Endothelial cell of hepatic sinusoid (primary cell): Measurements from ENCODE around the gene NDUFAF8.

Experiments
- in situ Hi-C: cut with HindIII; loops from 2 replicates; pipeline ENCODE4 v1.10.0; 2017; ENCODE audit warnings: low sequenced_read_pairs

The NDUFAF8 gene, protein sequence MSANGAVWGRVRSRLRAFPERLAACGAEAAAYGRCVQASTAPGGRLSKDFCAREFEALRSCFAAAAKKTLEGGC

DNA sequence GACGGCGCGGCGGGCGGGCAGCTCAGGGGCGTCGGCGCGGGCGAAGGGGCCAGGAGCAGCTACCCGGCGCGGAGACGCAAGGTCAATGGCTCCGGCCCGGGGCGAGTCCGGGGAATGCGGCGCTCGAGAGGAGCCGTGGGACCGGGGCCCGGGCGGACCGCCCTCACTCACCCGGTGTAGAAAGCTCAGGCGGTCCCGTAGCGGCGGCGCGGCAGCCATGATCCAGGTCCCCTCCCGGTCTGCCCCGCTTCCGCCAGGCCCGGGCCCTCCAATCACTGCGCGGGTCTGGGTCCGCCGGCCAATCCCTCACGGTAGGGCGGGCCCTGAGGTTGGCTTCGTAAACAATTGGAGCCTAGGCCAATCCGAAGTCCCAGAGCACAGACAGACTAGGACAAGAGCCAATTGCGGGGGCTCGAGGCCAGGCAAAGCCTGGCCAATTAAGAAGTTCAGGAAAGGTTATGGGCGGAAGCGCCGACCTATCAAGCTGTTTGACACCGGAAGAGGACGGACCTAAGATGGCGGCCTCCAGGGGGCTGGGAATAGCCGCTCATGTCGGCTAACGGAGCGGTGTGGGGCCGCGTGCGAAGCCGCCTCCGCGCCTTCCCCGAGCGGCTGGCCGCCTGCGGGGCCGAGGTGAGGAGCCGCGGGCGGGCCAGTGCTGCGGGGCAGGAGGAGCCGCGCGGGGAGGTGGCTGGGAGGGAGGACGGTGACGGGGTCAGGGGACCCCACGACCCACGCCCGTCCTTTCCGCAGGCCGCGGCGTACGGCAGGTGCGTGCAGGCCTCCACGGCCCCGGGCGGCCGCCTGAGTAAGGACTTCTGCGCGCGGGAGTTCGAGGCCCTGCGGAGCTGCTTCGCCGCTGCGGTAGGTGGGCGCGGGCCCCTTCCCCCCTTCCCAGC, at the start of gene NDUFAF8, which contains the start of gene TEPSIN:
NDUFAF8 (plus strand) TSS at position 504 of the 899 bp plus-strand sequence; CDS start at position 550, 46 bp downstream.
TEPSIN (minus strand) TSS at position 241 of the 899 bp plus-strand sequence; CDS start at position 219, 22 bp downstream.
- in situ Hi-C loops = no loop called here

DNA sequence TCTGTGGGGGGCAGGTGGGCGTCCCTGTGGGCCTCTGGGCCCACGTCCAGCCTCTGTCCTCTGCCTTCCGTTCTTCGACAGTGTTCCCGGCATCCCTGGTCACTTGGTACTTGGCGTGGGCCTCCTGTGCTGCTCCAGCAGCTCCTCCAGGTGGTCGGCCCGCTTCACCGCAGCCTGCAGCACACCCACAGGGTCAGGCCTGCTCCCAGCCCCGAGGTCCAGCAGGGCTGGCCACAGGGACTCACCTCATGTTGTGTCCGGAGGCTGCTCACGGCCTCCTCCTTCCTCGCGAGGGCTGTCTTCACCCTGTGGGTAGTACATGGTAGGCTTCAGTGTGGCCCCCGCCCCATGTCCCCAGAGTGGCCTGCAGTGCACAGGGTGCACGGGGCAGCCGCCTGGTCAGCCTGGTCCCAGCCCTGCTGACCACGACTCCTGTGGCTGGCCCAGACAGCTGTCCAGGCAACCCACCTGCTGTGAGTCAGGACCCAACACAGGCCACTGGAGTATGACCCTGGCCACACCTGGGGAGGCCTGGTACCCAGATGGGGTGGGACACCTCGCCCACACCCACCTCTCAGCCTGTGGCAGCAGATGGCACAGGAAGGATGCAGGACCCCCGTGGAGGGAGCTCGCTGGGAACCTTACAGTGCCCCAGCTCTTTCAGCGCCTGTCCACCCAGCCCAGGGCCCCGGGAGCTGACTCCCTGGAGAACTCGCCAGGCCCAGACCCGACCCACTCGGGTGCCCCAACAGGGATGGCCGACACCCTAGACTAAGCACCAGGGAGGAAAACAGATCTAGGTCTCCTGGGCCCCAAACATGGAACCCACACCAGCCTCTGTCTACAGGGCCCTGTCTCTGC, 49.2 kb upstream of the NDUFAF8 start:
- in situ Hi-C loops = loop anchor here (5.0 kb wide), 1 partner anchor 48 kb away; no protein-coding TSS in a partner anchor

DNA sequence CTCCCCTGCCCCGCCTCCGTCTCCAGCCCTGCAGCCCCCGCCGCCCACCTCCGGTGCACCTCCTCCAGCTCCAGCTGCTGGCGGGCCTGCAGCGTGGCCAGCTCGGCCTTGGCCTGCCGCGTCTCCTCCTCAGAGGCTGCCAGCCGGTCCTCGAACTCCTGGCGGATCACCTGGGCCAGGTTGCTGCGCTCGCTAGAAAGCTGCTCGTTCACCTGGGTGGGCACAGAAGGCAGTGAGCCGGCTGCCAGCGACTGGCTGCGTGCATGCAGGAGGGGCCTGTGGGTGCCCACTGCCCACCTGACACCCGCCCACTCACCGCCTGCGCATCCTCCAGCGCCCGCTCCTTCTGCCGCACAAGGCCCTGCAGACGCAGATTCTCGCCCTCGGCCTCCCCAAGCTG, 48.5 kb upstream of the NDUFAF8 start:
- in situ Hi-C loops = no loop called here

DNA sequence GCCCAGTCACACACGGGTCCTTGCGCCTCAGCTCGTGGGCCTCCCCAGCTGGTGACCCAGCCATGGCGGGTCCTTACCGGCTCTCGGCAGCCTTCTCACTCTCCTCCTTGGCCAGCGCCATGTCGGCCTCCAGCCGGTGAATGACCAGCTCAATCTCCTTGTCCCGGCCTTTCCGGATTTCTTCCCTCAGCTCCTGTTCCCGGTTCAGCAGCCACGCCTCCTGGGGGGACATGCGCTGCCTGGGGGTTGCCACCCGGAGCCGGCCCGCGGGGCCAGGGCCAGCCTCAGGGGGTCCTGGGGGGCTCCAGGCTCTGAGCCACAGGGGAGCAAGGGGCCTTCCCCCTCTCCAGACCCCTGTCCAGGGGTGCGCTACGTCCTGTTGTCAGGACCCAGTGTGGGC, 48.0 kb upstream of the NDUFAF8 start:
- in situ Hi-C loops = no loop called here

DNA sequence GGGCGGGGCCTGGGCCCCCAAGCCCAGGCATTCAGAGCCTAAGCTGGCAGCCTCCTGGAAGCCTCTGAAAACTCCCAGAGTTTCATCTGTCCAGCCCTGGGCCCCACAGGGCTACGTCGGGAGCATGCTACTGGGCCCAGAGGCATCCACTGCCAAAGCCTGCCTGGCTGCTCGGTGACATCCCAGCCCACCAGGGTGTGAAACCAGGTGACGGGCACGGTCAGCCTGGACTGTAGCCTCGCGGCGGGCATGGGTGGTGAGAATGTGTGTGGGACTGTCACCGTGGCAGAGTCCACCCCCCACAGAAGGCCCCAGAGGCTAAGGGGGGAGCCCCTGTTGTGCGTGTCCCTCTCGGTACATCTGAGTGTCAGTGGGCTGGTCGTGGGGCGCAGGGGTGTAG, 47.5 kb upstream of the NDUFAF8 start:
- in situ Hi-C loops = no loop called here

DNA sequence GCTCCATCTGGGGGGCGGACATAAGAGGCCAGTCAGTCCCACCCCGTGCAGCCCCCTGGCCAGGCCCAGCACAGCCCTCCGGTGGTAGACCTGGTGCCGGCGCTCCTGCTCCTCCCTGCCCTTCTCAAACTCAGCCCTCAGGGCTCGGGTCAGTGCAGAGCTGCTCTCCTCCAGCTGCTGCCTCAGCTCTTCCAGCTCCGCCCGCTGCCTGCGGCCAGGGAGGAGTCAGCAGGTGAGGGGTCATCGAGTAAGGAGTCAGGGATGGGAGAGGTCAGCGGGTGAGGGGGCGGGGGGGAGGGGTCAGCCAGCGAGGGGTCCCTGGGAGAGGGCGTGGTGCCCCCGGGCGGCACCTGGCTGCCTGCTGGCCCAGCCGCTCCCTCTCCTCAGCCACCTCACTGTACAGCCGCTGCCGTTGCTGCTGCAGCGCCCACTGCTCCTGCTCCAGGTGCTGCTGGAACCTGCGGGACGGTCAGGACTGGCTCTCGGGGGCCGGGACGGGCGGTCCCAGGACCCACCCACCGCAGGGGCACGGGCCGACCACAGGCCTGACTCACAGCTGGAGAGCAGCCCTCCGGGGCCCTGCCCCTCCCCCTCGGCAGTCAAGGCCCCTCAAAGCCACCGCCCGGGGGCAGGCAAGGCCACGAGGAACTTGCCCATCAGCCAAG, 46.6 kb upstream of the NDUFAF8 start:
- in situ Hi-C loops = no loop called here

DNA sequence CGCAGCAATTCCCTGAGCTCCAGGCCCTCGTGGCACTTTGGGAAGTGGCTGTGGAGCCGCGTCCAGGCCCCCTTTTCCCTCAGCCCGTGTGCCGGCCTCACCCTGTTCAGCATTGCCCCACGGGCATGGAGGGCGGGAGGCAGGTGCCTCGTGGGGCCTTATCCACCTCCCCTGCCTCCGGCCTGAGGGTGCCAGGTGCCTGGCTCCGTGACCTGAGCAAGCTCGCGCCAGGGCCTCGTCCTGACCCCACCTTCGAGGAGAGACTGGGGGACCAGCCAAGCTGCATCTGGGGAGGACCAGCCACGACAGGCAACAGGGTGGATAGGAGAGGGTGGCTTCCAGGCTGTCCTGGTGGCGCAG, 46.1 kb upstream of the NDUFAF8 start:
- in situ Hi-C loops = no loop called here

DNA sequence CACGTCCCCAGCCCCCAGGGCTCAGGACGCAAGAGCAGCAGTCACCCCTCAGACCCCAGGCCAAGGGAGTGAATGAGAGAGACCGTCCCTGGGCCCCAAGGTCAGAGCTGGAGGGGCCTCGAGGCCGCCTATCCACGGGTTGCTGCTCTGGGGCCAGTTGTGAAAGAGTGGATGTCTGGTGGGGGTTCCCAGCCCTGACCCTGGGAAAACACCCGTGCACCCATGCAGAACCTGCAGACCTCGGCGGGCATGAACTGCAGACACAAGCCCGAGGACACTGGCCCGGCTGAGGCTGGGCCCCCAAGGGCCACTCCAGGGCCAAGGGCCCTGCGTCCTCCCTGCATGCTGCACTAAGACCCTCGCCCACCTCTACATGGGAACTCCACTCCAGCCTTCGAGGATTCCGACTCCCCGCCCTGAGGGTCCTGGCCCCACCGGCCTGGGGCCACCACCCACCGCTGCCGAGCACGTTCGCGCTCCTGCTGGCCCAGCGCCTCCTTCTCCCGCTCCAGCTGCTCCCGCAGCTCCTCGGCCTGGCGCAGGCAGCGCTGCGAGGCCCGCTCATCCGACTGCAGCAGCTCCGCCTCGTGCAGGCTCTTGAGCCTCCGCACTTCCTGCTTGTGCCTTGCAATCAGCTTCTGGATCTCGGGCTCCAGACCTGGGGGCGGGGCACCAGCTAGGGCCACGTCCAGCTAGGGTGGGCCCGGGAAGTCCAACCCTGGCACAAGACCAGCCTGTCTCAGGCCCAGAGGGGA, 45.5 kb upstream of the NDUFAF8 start:
- in situ Hi-C loops = no loop called here

DNA sequence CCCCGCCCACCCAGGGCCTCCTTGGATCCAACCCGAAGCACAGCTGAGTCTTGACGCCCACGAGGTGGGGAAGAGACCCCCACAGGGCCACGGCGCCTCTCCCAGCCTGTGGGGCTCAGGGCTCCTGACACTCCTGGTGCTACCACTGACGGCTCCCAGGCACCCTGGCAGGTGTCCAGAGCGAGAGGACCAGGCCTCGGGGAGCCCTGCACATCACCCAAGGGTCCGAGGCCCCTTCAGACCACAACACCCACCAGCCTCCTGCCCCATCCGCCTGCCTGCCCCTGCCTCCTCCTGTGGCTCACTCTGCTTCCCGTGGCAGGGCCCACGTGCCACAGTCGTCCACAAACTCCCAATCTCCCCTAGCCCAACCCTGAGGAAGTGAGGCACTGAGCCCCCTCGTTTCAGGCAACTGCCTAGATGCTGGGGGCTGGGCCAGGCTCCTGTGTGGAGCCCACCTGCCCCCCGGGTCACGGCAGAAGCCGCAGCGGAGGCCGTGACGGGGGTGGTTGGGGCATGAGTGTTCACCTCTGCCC, 44.8 kb upstream of the NDUFAF8 start:
- in situ Hi-C loops = no loop called here

DNA sequence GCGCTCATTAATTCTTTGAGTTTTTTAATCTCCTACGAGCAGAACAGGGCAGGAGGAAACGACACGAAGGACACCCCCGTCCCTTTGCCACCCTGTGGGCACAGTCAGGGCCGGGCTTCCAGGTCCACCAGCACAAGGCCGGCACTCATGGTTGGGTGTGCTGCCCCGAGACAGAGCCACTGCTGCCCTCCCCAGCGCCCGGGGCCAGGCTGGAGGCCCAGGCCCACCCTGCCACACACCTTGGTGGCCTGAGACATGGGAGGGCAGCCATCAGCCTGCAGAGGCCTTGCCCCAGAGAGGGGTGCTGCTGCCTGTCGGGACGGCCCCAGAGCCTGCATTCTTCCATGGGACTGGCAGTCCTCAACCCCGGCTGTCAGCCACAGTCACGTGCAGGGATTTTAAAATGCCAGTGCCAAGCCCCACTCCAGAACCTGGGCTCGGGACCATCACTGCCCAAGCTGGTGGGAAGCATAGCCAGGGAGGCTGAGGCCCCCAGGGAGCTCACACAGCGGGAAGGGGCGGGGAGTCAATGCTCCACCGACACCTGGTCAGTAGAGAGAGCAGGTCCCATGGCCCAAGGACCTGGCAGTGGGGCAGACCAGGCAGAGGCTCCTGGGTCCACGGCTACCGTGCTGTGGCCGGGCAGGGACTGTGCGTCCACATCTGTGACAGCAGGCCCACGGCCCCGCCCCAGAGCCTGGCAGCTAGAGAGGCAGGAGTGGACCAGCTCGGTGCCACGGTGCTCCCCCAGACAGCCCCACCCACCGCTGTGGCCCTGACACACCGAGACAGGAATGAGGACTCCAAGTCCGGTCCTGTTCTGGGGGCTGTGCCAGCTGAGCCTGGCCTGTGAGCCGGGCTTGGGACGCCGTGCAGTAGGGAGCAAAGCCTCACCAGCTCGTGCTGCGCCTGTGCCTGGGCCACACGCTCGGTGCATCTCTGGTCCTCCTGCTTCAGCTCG, 43.9 kb upstream of the NDUFAF8 start:
- in situ Hi-C loops = no loop called here

DNA sequence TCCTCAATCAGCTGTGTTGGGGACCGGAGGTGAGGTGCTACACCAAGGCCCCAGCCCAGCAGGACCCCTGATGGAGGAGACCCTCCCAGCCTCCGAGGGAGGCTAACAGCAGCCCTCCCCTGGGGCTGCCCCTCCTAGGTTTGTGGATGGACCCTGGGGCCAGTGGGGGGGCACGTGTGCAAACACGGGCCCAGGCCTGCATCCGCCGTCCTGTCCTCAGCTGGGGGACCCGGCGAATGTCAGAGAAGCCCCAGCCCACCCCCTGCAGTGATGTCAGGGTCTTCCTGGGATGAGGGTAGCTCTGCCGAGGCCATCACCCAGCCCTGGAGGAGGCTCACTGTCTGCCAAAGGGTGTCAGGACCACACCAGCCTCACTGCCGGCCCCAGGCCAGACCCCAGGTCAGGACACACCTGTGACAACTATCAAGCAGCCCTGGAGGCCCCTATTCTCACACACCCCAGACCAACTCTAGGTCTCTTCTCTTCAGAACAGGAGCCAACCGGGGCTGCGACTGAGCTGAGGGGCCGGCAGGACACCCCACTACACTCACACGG, 43.1 kb upstream of the NDUFAF8 start:
- in situ Hi-C loops = no loop called here

DNA sequence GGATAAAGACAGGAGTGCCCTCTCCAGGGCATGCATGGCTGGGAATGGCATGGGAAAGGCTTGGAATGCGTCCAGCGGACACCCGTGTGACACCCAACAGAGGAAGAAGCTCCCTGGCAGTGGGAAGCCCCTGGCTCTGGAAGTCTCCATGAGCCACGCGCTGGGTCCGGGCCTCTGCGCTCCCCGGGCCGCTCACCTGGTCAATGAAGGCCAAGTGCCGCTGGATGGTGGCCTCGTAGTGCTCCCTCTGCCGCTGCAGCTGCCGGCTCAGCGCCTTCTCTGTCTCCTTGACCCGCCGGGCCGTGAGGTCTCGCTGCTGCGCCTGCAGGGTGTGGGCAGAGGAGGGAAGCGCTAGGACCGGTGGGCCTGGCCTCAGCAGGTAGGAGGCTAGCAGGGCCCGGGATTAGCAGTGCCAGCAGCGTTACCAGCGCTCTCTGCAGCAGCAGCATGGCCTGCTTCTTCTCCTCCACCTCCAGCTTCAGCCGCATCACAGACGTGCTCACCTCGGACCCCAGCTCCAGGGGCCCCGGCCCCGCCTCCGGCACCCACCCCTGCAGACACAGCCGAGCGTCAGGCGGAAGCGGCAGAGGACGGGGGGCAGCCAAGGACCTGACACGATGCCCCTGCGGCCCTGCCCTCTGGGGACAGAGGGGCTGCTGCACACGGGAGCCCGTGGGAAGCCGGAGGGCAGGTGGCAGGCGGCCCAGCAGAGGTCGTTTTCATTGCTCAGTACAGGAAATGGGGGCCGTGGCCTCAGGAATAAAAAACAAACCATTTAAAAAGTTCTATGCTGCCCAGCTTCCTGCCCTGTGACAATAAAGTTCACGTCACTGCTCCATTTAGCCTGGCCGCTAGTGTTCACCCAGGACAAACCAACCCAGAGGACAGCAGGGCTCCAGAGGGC, 42.4 kb upstream of the NDUFAF8 start:
- in situ Hi-C loops = no loop called here

DNA sequence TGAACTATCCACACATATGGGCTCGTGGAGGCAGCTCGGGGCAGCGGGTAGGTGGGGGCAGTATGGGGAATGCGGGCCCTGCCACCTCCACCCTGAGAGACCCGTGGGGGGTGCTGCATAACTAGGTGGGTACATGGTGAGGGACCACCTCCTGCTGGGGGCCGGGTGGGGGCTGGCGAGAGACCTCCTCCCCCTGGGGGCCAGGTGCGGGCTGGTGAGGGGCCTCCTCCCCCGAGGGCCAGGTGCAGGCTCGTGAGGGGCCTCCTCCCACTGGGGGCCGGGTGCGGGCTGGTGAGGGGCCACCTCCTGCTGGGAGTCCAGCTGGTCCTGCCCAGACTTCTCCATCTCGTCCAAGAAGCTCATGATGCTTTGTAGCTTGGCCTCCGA, 41.7 kb upstream of the NDUFAF8 start:
- in situ Hi-C loops = no loop called here

DNA sequence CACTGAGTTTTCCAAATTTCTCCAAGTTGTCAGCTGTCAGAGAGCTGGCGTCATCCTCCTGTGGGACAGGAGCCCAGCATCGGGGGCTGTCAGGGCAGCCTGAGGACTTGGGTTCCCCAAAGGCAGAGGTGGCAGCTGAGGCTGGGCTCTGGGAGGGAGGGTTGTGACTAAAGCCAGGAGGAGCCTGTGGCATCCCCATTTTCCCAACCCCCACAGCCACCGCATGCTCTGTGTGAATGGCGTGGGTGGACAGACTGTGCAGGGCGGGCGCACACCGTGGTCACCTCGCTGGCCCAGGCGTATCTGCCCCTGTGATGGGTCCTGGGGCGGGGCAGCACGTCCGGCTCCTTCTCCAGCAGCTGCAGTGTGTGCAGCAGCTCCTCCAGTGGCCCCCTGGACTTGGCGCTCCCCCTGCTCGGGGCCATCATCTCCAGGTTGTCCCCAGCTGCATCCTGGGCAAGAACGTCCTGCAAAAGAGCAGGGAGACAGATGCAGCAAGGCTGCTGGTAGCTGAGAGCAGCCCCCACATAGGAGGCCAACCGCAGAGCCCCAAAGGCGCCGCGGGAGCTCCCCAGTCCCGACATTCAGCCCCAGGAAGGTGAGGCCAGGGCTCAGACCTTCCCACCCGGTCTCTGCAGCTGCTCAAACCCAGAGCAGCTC, 41.2 kb upstream of the NDUFAF8 start:
- in situ Hi-C loops = no loop called here

DNA sequence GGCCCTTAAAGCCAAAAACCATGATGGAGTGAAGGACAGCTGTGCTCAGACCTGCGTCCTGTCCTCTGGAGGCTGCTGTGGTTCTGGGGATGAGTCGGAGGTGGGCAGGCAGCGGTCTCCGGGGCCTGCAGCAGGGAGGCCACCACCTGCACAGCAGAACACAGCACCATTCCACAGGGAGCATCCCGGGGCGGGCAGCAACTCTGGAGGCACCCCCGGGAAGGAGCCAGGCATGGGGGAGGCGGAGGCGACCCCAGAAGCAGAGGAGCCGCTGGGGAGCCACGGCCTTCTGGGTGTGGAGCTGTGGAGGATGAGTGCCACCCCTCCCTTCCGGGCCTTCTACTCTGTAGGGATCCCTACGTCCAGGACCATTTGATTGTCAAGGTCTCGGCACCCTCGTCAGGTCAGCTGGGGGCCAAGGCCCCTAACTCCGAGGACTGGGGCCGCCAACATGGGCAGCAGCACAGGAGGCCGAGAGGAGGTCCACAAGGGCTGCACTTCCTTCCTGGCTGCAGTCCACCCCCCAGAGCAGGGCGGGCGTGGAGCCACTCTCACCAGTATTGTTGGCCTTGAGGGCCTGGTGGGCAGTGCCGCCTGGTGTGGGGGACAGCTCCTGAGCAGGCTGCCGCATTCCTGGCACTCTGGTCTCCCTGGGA, 40.2 kb upstream of the NDUFAF8 start:
- in situ Hi-C loops = no loop called here

DNA sequence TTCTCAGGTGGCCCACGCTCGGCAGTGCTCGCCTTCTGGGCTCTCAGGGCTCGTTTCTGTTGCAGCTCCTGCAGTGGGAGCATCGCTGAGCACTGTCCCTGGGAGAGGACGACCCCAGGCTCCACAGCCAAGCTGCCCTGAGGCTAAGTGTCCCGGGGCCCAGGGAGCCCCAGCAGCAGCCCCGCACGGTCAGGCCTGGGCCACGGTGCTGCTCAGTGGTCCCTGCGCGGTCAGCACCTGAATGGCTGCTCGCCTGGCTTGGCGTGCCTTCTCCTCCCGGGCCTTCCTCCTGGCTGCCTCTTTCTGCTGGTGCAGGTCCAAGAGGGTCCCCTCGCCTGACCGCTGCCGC, 39.7 kb upstream of the NDUFAF8 start:
- in situ Hi-C loops = no loop called here

DNA sequence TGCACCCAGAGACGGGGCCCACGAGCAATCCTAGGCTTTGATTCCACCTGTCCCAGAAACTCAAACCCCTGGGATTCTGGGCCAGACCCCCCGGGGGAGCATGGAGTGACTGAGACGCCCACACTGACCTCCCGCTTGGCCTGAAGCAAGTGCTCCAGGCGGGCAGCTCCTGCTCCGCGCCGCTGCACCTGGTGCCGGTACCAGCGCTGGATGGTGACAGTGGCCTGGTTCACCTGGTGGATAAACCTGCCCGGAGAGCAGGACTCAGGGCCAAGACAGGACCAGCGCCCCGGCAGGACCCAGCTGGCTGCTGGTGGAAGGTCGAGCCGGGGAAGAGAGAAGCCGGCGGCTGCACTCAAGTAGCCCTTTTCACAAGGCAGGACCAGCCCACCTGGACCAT, 38.9 kb upstream of the NDUFAF8 start:
- in situ Hi-C loops = no loop called here
